Measurements from ENCODE around the gene FFAR2.

The FFAR2 gene

DNA sequence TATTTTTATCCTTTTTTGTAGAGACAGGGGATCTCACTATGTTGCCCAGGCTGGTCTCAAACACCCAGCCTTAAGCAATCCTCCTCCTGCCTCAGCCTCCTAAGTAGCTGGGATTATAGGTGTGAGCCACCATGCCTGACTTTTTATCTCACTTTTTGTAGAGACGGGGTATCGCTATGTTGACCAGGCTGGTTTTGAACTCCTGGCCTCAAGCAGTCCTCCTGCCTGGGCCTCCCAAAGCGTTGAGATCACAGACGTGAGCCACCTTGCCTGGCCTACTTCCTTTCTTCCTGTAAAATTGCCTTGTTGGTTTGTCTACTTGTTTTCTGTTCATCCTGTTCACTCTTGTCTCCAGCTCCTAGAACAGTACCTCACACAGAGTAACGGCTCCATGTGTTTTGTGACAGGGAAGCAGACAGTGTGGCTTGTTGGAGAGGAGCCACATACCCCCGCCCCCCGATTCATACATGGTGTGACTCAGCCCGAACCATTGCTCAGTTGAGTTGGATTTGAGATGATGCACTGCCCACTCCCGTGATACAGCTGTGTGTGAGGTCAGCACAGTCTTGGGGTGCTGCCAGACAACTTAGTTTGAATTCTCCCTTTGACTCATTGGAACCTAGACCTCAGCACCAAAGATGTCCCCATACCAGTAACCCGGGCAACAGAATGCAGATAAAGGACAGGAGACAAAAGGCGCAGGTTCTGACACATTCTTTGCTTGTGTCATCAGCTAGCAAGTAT, 43.0 kb upstream of the FFAR2 start:
- no peak overlapping the region for H3K27ac ChIP-seq
- no peak for TF ChIP-seq ZFX (IDR thresholded peaks at IDR 0.05; ENCODE audit: borderline replicate concordance)
- TF ChIP-seq, protein P1, sequence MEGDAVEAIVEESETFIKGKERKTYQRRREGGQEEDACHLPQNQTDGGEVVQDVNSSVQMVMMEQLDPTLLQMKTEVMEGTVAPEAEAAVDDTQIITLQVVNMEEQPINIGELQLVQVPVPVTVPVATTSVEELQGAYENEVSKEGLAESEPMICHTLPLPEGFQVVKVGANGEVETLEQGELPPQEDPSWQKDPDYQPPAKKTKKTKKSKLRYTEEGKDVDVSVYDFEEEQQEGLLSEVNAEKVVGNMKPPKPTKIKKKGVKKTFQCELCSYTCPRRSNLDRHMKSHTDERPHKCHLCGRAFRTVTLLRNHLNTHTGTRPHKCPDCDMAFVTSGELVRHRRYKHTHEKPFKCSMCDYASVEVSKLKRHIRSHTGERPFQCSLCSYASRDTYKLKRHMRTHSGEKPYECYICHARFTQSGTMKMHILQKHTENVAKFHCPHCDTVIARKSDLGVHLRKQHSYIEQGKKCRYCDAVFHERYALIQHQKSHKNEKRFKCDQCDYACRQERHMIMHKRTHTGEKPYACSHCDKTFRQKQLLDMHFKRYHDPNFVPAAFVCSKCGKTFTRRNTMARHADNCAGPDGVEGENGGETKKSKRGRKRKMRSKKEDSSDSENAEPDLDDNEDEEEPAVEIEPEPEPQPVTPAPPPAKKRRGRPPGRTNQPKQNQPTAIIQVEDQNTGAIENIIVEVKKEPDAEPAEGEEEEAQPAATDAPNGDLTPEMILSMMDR (IDR thresholded peaks at IDR 0.05) = no peak

DNA sequence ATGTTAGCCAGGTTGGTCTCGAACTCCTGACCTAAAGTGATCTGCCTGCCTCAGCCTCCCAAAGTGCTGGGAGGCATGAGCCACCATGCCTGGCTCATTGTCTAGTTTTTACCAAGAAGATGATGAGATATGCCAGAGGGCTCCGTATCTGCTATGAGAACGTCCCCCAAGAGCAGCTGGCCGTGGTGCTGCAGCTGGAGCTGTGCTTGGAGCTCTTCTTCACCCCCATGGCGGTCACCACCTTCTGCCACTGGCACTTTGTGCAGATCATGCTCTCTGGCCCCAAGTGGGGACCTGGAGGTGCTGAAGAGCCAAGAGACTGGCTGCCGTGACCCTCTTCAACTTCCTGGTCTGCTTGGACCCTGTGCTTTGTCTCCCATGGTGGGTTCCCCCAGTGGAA, 40.4 kb upstream of the FFAR2 start:
- TF ChIP-seq, protein P1 (IDR thresholded peaks at IDR 0.05) = no peak
- TF ChIP-seq ZFX (IDR thresholded peaks at IDR 0.05; ENCODE audit: borderline replicate concordance) = no peak

GRCh38 chr19:35408284-35409171, 39.5 kb upstream of the FFAR2 start:
- H3K27ac ChIP-seq = no peak overlapping the region
- TF ChIP-seq ZFX (IDR thresholded peaks at IDR 0.05; ENCODE audit: borderline replicate concordance) = no peak
- TF ChIP-seq, protein P1 (IDR thresholded peaks at IDR 0.05) = no peak

More for the DNA sequence above, 40.4 kb upstream of the FFAR2 start:
- H3K27ac ChIP-seq = no peak overlapping the region

DNA sequence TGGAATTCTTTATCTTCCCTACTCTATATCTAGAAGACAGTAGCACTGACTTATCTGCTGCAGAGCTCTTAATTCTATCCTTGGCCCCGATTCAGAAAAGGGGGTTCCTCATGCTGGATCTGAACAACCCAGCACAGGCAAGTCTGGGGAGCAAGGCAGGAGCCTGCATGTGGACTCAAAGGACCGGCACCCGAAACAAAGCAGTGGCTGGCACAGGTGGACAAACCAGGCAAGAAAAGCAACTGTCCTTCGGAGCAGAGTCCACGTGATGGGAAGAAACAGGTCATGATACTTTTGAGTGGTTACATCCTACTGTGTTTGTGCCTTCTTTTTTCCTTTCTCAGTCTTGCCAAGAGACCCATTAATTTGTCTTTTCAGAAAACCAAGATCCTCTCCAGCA, 38.9 kb upstream of the FFAR2 start:
- TF ChIP-seq ZFX (IDR thresholded peaks at IDR 0.05; ENCODE audit: borderline replicate concordance) = no peak
- TF ChIP-seq, protein P1 (IDR thresholded peaks at IDR 0.05) = no peak
- no peak overlapping the region for H3K27ac ChIP-seq

DNA sequence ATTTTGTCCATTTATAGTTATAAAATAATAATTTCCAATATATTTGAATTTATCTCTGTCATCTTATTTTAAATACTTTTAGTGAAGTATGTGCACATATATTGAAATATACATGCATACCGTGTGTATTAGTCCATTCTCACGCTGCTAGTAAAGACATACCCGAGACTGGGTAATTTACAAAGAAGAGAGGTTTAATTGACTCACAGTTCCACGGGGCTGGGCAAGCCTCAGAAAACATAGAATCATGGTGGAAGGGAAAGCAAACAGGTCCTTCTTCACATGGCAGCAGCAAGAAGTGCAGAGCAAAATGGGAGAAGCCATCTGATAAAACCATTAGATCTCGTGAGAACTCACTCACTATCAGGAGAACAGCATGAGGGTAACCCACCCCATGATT, 37.6 kb upstream of the FFAR2 start:
- H3K27ac ChIP-seq = no peak overlapping the region
- TF ChIP-seq, protein P1 (IDR thresholded peaks at IDR 0.05) = no peak
- TF ChIP-seq ZFX (IDR thresholded peaks at IDR 0.05; ENCODE audit: borderline replicate concordance) = no peak

DNA sequence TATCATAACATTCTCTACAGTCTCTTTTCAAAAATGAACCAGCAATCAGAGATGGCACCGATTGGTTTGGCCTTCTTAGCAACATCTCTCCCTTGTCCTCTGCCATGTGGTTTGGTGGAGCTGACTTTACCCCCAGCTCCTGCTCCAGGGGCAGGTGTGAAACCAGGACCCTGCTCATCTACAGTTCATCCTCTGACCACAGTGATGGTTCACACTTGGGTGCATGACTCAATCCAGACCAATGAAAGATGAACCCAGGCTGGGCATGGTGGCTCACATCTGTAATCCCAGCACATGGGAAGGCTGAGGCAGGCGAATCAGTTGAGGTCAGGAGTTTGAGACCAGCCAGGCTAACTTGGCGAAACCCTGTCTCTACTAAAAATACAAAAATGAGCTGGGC, 33.6 kb upstream of the FFAR2 start:
- H3K27ac ChIP-seq = no peak overlapping the region
- TF ChIP-seq, protein P1 (IDR thresholded peaks at IDR 0.05) = no peak
- TF ChIP-seq ZFX (IDR thresholded peaks at IDR 0.05; ENCODE audit: borderline replicate concordance) = no peak

GRCh38 chr19:35416331-35416730, 31.7 kb upstream of the FFAR2 start:
- no peak overlapping the region for H3K27ac ChIP-seq
- no peak for TF ChIP-seq ZFX (IDR thresholded peaks at IDR 0.05; ENCODE audit: borderline replicate concordance)
- TF ChIP-seq, protein P1 (IDR thresholded peaks at IDR 0.05) = no peak
